Cardiac septum (tissue), 1 donor: ENCODE data around the gene DAPP1. TPM values are rescaled to one million over a fixed set of nuclear protein-coding genes. Genes with fewer than 3 reads are reported as not detected.

Experiments
- DNase-seq: peaks from one replicate; pipeline ENCODE4 v3.0.0-alpha.2; 2020; ENCODE audit warnings: low spot score
- intact Hi-C: fragments of 100-400 bp; cut with DNase I; formaldehyde crosslinking; loops from one replicate; pipeline ENCODE4 v1.14.0; 2022
- total RNA-seq: library from RNA; stranded (reverse); fragmentation: NEBNext Ultra II Directional; extraction: Animal tissue kit (Norgen Biotek cat#: 25700); gene quantifications from one replicate; pipeline ENCODE4 v1.2.1, GENCODE V29; 2021
- donor health status: DM: no; HTN: no; CAD: no.

The DAPP1 gene
- total RNA-seq, 1 donor from 2014 or later, result 0.43 TPM

DNA sequence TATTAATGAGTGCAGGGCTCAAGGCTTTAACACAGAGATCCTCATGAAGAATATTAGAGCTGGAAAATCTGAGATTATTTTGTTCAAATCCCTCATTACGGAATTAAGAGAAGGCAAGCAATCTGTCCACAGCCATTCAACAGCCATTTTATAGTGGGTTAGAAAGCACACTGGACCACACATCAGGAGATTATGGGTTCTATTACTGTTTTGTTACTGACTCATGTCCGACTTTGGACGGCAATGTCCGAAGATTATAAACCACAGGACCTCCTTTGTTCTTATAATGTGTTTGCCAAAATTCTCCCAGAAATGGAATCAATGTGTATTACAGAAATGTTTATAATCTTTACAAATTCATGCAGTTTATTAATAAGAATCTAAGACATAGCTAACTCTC, 69.5 kb downstream of the DAPP1 start:
- intact Hi-C loops, result no loop called here
- DNase-seq, result no peak

DNA sequence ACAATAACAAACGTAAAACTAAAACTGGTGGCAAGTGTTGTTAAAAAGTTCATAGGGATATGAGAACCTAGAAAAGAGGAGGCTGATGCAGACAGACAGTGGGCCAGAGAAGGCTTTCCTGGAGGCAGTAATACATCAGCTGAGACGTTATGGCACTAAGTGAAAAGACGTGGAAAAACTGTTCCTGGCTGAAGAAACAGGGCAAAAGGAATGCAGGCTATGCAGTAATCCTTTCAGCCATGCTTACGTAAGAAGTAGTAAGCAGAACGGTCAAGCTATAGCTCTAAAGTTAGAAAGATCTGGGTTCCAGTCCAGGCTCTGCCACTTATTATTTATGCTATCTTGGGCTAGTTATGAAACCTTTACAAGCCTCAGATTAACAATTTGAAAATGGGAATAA, 71.2 kb downstream of the DAPP1 start:
- intact Hi-C loops, result no loop called here
- no peak for DNase-seq

DNA sequence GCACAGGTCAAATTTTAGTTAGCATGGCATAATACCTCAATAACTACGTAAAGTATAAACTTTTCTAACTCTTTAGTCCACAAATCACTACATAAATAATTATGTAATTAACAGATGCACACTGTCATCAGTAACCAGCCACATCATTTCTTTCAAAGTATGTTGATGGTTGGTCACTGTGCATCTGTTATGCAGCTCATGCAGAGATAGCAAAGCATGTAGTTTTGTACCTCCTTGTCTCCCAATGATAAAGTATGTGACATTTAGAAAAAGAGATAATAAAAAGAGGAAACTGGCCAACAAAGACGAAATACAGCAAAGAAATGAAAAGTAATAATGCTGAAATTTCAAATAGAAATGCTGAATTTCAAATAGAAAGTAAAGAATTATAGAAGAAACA, 74.7 kb downstream of the DAPP1 start:
- intact Hi-C loops, result no loop called here
- no peak for DNase-seq

DNA sequence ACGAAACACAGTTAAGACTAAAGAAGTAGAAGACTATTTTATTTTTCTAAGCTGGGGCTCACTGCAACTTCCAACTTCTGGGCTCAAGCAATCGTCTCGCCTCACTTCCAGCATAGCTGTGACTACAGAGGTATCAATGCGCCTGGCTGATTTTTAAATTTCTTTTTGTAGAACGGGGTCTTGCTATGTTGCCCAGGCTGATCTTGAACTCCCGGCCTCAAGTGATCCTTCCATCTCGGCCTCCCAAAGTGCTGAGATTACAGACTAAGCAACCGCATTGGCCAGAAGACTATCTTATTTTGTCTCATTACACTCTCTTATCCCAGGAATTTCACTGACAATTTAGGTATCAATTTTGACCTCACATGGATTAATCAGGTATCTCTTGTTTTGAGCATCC, 76.4 kb downstream of the DAPP1 start:
- no peak for DNase-seq
- intact Hi-C loops, result no loop called here

DNA sequence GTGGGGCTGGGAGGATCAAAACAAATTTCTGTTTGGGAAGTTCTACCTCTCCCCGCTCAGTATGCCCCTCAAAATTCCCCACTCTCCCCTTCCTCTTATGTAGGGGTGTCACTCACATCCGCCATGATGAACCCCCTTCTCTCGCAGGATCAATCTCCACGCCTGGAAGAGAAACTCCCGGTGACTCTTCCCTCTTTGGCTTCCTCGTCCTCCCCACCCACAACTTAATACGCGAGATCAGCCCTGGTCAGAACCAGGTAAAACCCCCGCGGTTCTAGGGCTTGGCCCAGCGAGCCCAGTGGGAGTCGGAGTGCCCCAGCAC, 77.2 kb downstream of the DAPP1 start:
- intact Hi-C loops, result loop anchor here (1.0 to 2.0 kb wide), 2 partner anchors 57 to 331 kb away; partner anchors contain the start of gene H2AZ1
- no peak for DNase-seq

DNA sequence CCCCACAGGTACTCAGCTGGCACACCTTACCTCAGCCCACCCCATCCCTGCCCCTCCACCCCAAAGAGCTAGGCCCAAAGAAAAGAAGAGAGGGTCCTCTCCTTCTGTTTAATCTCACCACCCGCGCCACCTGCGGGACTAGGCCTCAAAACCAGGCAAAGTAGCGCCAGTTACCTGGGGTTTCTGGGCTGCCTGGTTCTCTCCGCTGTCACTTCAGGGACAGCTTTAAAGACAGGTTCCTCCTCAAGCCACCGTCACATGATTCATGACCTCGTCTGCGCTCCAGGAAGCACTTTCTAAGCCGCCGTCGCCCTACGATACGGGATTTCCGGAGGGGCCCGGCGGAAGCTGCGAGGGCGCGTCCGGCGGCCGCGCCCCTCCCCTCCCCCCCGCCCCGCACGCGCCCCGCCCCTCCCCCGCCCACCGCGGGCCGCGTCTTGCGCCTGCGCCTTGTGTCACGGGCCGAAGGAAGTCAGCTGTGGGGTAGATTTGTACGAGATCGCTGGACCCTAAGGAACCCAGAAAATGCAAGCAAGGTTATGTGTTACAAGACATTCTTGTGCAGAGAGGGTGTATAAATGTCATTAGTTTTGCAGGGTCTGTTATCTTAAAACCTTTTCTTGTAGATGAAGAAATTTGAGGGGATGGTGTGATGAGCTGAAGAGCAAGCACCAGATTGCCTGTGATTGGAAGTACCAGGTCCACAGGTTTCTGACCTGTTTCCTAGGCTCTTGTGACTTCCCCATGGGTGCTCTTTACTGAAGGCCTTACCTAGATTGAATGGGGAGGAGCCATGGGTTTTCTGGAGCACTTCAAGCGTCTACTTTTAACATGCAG, 77.8 kb downstream of the DAPP1 start, which contains the start of gene LAMTOR3:
LAMTOR3 (minus strand) TSS at position 267 of the 837 bp plus-strand sequence. CDS start 464 bp downstream, outside the sequence.
- DNase-seq, result peak; percentile 96
- intact Hi-C loops, result loop anchor here (1.0 to 2.0 kb wide), 2 partner anchors 56 to 332 kb away; partner anchors contain the start of gene H2AZ1

DNA sequence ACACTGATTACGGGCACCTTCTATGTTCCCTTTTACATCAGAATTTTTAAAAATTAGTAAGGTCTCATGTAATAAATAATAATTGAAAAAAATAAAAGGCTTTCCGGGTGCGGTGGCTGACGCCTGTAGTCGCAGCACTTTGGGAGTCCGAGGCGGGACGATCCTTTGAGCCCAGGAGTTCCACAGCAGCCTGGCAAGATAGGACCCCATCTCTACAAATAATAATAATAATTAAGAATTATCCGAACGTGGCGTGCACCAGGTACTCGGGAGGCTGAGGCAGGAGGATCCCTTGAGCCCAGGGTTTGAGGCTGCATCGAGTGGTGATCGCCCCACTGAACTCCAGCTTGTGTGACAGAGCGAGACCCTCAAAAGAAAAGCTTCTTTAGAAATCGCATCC, 78.4 kb downstream of the DAPP1 start:
- DNase-seq, result no peak
- intact Hi-C loops, result loop anchor here (1.0 to 2.0 kb wide), 2 partner anchors 55 to 332 kb away; partner anchors contain the start of gene H2AZ1

DNA sequence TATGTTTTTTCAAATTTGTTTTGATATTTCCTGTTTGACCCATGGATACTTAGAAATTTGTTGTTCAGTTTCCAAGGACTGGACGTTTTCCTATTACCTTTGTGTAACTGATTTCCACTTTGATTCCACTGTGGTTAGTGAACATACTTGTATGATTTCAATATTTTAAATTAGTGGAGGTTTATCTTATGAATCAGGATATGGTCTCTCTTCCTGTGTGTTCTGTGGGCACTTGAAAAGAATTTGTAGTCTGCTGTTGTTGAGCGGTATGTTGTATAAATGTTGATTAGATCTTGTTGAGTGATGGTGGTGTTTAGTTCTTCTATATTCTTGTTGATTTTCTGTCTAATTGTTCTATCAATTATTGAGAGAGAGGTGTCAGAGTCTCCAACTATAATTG, 98.8 kb downstream of the DAPP1 start:
- intact Hi-C loops, result no loop called here
- no peak for DNase-seq

DNA sequence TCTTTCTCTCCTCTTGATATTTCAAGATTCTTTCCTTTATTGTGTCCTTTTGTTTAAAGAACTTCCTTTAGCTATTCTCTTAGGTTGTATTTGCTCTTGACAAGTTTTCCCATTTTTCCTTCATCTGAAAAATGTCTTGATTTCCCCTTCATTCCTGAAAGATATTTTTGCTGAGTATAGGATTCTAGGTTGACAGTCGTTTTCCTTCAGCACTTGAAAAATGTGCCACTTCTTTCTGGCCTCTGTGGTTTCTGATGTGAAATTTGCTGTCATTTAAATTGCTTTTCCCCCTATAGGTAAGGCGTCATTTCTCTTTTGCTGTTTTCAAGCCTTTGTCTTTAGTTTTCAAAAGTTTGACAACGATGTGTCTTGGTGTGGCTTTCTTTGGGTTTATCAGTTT, 100.9 kb downstream of the DAPP1 start:
- no peak for DNase-seq
- intact Hi-C loops, result no loop called here

DNA sequence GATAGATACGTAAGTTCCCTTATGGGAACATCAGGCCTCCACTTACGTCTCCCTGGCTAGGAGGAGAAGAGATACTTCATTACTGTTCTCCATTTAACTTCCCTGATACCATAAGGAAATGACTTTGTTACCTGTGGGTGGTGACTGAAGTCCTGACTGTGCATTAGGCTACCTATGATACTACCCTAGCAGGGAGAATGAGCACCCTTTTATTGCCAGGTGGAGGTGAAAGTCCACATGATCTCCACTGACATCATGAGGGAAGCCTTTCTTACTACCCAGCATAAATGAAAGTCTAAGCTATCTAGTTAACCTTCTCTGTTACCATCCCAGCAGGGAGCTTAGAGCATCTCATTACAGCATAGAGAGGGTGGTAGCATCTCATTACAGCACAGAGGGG, 102.0 kb downstream of the DAPP1 start:
- intact Hi-C loops, result no loop called here

More for the DNA sequence above, 102.0 kb downstream of the DAPP1 start:
- no peak for DNase-seq

Other genes with a start within 250 kb of the DAPP1 start
- 2.0 TPM for gene MTTP, start 242.0 kb upstream of the DAPP1 start, total RNA-seq
- 1.3 TPM for gene C4orf54, start 159.0 kb upstream of the DAPP1 start, total RNA-seq
- gene LAMTOR3, start 77.6 kb downstream of the DAPP1 start, total RNA-seq, result 26.4 TPM
- gene DNAJB14, start 129.8 kb downstream of the DAPP1 start, total RNA-seq, result 19.5 TPM
- 49.5 TPM for gene H2AZ1, start 133.4 kb downstream of the DAPP1 start, total RNA-seq